CD4-positive, alpha-beta T cell treated with Interleukin-12 subunit alpha and Interleukin-12 subunit beta, for 1 hour (primary cell): ENCODE data around the gene DISP3.

Experiments used
- DNase-seq: peaks from one replicate; pipeline ENCODE4 v3.0.0-alpha.2; 2020

The DISP3 gene

GRCh38 chr1:11550664-11551283, 71.8 kb downstream of the DISP3 start:
- peak; percentile 23 for DNase-seq

GRCh38 chr1:11558276-11558675, 79.3 kb downstream of the DISP3 start:
- DNase-seq = no peak

- no peak for DNase-seq
Observed at GRCh38 chr1:11558871-11559590, 80.1 kb downstream of the DISP3 start.

GRCh38 chr1:11559591-11559970, 80.6 kb downstream of the DISP3 start:
- no peak for DNase-seq

- DNase-seq = no peak
Observed at GRCh38 chr1:11560061-11560460, 81.1 kb downstream of the DISP3 start.

GRCh38 chr1:11561740-11562139, 82.8 kb downstream of the DISP3 start:
- DNase-seq = no peak

- DNase-seq = no peak
Observed at GRCh38 chr1:11562664-11563063, 83.7 kb downstream of the DISP3 start.

- DNase-seq = no peak
Observed at GRCh38 chr1:11563560-11564069, 84.7 kb downstream of the DISP3 start.

GRCh38 chr1:11564237-11564636, 85.3 kb downstream of the DISP3 start:
- DNase-seq = no peak

GRCh38 chr1:11566042-11566850, 87.3 kb downstream of the DISP3 start:
- no peak for DNase-seq

GRCh38 chr1:11567244-11568065, 88.5 kb downstream of the DISP3 start:
- no peak for DNase-seq

GRCh38 chr1:11568687-11569086, 89.7 kb downstream of the DISP3 start:
- DNase-seq = no peak

- DNase-seq = no peak
Observed at GRCh38 chr1:11569551-11569950, 90.6 kb downstream of the DISP3 start.

GRCh38 chr1:11569954-11570353, 91.0 kb downstream of the DISP3 start:
- DNase-seq = no peak

- no peak for DNase-seq
Observed at GRCh38 chr1:11570821-11571380, 91.9 kb downstream of the DISP3 start.

- no peak for DNase-seq
Observed at GRCh38 chr1:11571906-11572616, 93.1 kb downstream of the DISP3 start.

GRCh38 chr1:11573116-11573692, 94.2 kb downstream of the DISP3 start:
- DNase-seq = no peak

- DNase-seq = no peak
Observed at GRCh38 chr1:11575553-11575952, 96.6 kb downstream of the DISP3 start.

- no peak for DNase-seq
Observed at GRCh38 chr1:11576109-11576875, 97.3 kb downstream of the DISP3 start.

GRCh38 chr1:11578004-11578403, 99.0 kb downstream of the DISP3 start:
- DNase-seq = no peak

- DNase-seq = no peak
Observed at GRCh38 chr1:11579506-11579905, 100.6 kb downstream of the DISP3 start.
